Neural cell (in vitro differentiated cells): ENCODE results near the gene FILIP1. TPM values are rescaled to one million over a fixed set of nuclear protein-coding genes. Genes with fewer than 3 reads are reported as not detected.

Source experiments
- H2AFZ ChIP-seq: fragments of 200-600, 300-800 bp; sonication (generic), shearing (Covaris generic); 2 replicates; pipeline ENCODE4 v1.6.0; 2014; ENCODE audit warnings: low read depth, mild to moderate bottlenecking, antibody characterized with exemption, low read length, moderate library complexity
- H3F3A ChIP-seq: fragments of 200-600 bp; shearing (Covaris generic); 2 replicates; pipeline ENCODE4 v1.6.1; 2016; ENCODE audit warnings: mild to moderate bottlenecking, moderate library complexity, mixed read lengths, antibody characterized with exemption, low read length; ENCODE audit not compliant: insufficient read depth, poor library complexity, severe bottlenecking
- H3K27ac ChIP-seq: fragments of 200-600, 300-800 bp; sonication (generic), shearing (Covaris generic); 2 replicates; pipeline ENCODE4 v1.5.1; 2014; ENCODE audit warnings: mild to moderate bottlenecking, low read length, moderate library complexity
- H3K27me3 ChIP-seq: fragments of 300-800, 200-600 bp; sonication (generic), shearing (Covaris generic); 2 replicates; pipeline ENCODE4 v1.6.0; 2014; ENCODE audit warnings: mild to moderate bottlenecking, low read depth, low read length, moderate library complexity; ENCODE audit not compliant: insufficient read depth
- H3K36me3 ChIP-seq: fragments of 300-800, 200-600 bp; sonication (generic), shearing (Covaris generic); 2 replicates; pipeline ENCODE4 v1.5.1; 2014; ENCODE audit warnings: mild to moderate bottlenecking, antibody characterized with exemption, low read length, moderate library complexity; ENCODE audit not compliant: insufficient read depth
- H3K4me2 ChIP-seq: fragments of 300-800, 200-600 bp; sonication (generic), shearing (Covaris generic); 2 replicates; pipeline ENCODE4 v1.6.0; 2014; ENCODE audit warnings: mild to moderate bottlenecking, low read length
- H3K4me3 ChIP-seq: fragments of 300-800, 200-600 bp; sonication (generic), shearing (Covaris generic); 2 replicates; pipeline ENCODE4 v1.5.1; 2014; ENCODE audit warnings: mild to moderate bottlenecking, low read length, moderate library complexity
- H3K79me2 ChIP-seq: fragments of 200-600 bp; shearing (Covaris generic); replicated peaks from 2 replicates; pipeline ENCODE4 v1.6.0; 2014; ENCODE audit warnings: mild to moderate bottlenecking, low read length, moderate library complexity; ENCODE audit not compliant: insufficient read depth
- H3K9ac ChIP-seq: fragments of 300-800, 200-600 bp; sonication (generic), shearing (Covaris generic); 2 replicates; pipeline ENCODE4 v1.6.1; 2016; ENCODE audit warnings: mild to moderate bottlenecking, low read length, mixed read lengths
- H3K9me2 ChIP-seq: fragments of 200-600 bp; shearing (Covaris generic); 2 replicates; pipeline ENCODE4 v1.6.1; 2016; ENCODE audit warnings: mild to moderate bottlenecking, low read length, mixed read lengths; ENCODE audit not compliant: insufficient read depth
- H3K9me3 ChIP-seq: fragments of 200-600, 300-800 bp; sonication (generic), shearing (Covaris generic); 2 replicates; pipeline ENCODE4 v1.6.1; 2016; ENCODE audit warnings: mild to moderate bottlenecking, mixed run types, low read length, moderate library complexity, mixed read lengths
- H4K20me1 ChIP-seq: fragments of 200-600 bp; shearing (Covaris generic); 2 replicates; pipeline ENCODE4 v1.6.1; 2016; ENCODE audit warnings: mild to moderate bottlenecking, mixed run types; ENCODE audit not compliant: insufficient read depth
- EP300 ChIP-seq: fragments of 450-650 bp; conservative IDR thresholded peaks from 2 replicates; pipeline ENCODE4 v1.6.1; 2014; ENCODE audit warnings: antibody characterized with exemption, mild to moderate bottlenecking, moderate library complexity; ENCODE audit not compliant: poor library complexity, severe bottlenecking
- EZH2 ChIP-seq: fragments of 200-600, 300-800 bp; shearing (Covaris generic), sonication (generic); IDR thresholded peaks from 2 replicates; pipeline ENCODE4 v1.6.1; 2014; ENCODE audit warnings: antibody characterized with exemption, low read length, borderline replicate concordance, mild to moderate bottlenecking; ENCODE audit not compliant: insufficient read depth, poor library complexity, severe bottlenecking
- MXI1 ChIP-seq: fragments of 450-650 bp; conservative IDR thresholded peaks from 2 replicates; pipeline ENCODE4 v1.6.1; 2014; ENCODE audit warnings: antibody characterized with exemption, mild to moderate bottlenecking; ENCODE audit not compliant: poor library complexity, severe bottlenecking
- POLR2AphosphoS5 ChIP-seq: IDR thresholded peaks from 2 replicates; pipeline ENCODE4 v1.6.1; 2012
- RAD21 ChIP-seq: fragments of 450-650 bp; conservative IDR thresholded peaks from 2 replicates; pipeline ENCODE4 v1.6.1; 2014; ENCODE audit warnings: antibody characterized with exemption, mild to moderate bottlenecking, moderate library complexity
- SMC3 ChIP-seq: fragments of 450-650 bp; conservative IDR thresholded peaks from 2 replicates; pipeline ENCODE4 v1.6.1; 2014; ENCODE audit warnings: antibody characterized with exemption, mild to moderate bottlenecking, moderate library complexity; ENCODE audit not compliant: poor library complexity
- polyA plus RNA-seq: library from polyadenylated mRNA; depleted of rRNA; stranded (reverse); fragments of >200 nt; gene quantifications from 2 replicates; pipeline ENCODE4 v1.2.3, GENCODE V29; 2014
- TF ChIP-seq, protein P1 (sequence below): fragments of 450-650 bp; IDR thresholded peaks from 2 replicates; pipeline ENCODE4 v1.5.1; 2014; ENCODE audit warnings: antibody characterized with exemption, mild to moderate bottlenecking, moderate library complexity; ENCODE audit not compliant: poor library complexity, severe bottlenecking
- TF ChIP-seq, protein P2 (sequence below): IDR thresholded peaks from 2 replicates; pipeline ENCODE4 v1.6.1; 2012; ENCODE audit warnings: borderline replicate concordance

The FILIP1 gene
- polyA plus RNA-seq, 1 donor from 2014 or later = 1.4 TPM

DNA sequence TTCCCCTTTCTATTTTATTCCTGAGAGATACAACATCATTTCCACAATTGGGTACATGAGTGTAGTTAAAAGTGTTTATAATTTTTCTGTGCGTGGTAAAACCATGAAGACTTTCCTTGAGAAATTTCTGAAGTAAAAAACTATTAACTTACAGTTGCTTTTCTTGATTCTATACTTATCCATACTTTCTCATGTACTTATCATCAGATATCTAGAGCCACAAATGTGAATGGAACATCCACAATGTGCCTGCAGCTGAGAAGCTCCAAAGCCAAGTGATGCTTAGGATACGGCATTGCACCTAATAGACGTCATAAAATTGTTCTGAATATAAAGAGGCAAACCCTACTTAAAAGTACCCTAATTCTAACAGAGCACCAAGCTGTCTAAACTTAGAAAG, 2.9 kb downstream of the FILIP1 start:
- H4K20me1 ChIP-seq = no peaks in the 10 kb centered on the region
- H3K36me3 ChIP-seq = no peaks in the 10 kb centered on the region
- H3K79me2 ChIP-seq = no peaks in the 10 kb centered on the region
- no peak overlapping the region for H2AFZ ChIP-seq
- no peak overlapping the region for H3K4me2 ChIP-seq
- H3K9me2 ChIP-seq = no peaks in the 10 kb centered on the region
- H3K9me3 ChIP-seq = no peaks in the 10 kb centered on the region
- H3K27ac ChIP-seq = no peak overlapping the region
- H3K27me3 ChIP-seq = no peaks in the 10 kb centered on the region
- no peak overlapping the region for H3K9ac ChIP-seq
- H3K4me3 ChIP-seq = no peak overlapping the region
- H3F3A ChIP-seq = no peaks in the 10 kb centered on the region
- TF ChIP-seq POLR2AphosphoS5 (no peak), EP300 (no peak), MXI1 (no peak)

DNA sequence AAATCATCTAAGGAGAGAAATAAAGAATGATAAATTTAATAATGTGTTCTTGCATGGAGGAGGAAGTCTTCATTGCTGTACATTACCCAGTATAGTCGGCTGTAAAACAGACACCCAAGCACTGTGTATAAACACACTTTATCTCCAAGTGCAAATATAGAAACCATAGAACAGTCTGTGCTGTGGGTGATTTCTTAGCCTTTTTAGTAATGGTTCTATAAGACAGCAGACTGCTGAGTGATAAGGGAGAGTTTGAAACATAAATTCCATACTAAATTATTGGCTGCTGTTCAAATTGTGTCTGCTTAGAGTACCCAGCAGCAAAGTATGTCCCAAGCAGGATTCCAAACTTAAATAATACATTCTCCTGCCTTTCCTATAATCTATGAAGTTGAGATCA, 4.6 kb downstream of the FILIP1 start:
- H3K79me2 ChIP-seq = no peaks in the 10 kb centered on the region
- no peak overlapping the region for H3K9ac ChIP-seq
- no peaks in the 10 kb centered on the region for H3K9me3 ChIP-seq

More for the DNA sequence above, 4.6 kb downstream of the FILIP1 start:
- no peak overlapping the region for H3K4me3 ChIP-seq
- H4K20me1 ChIP-seq = no peaks in the 10 kb centered on the region
- H3F3A ChIP-seq = no peaks in the 10 kb centered on the region
- TF ChIP-seq EP300 (no peak), SMC3 (no peak), RAD21 (no peak), MXI1 (no peak), EZH2 (no peak), POLR2AphosphoS5 (no peak)
- TF ChIP-seq, protein P1, sequence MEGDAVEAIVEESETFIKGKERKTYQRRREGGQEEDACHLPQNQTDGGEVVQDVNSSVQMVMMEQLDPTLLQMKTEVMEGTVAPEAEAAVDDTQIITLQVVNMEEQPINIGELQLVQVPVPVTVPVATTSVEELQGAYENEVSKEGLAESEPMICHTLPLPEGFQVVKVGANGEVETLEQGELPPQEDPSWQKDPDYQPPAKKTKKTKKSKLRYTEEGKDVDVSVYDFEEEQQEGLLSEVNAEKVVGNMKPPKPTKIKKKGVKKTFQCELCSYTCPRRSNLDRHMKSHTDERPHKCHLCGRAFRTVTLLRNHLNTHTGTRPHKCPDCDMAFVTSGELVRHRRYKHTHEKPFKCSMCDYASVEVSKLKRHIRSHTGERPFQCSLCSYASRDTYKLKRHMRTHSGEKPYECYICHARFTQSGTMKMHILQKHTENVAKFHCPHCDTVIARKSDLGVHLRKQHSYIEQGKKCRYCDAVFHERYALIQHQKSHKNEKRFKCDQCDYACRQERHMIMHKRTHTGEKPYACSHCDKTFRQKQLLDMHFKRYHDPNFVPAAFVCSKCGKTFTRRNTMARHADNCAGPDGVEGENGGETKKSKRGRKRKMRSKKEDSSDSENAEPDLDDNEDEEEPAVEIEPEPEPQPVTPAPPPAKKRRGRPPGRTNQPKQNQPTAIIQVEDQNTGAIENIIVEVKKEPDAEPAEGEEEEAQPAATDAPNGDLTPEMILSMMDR = no peak
- TF ChIP-seq, protein P2, sequence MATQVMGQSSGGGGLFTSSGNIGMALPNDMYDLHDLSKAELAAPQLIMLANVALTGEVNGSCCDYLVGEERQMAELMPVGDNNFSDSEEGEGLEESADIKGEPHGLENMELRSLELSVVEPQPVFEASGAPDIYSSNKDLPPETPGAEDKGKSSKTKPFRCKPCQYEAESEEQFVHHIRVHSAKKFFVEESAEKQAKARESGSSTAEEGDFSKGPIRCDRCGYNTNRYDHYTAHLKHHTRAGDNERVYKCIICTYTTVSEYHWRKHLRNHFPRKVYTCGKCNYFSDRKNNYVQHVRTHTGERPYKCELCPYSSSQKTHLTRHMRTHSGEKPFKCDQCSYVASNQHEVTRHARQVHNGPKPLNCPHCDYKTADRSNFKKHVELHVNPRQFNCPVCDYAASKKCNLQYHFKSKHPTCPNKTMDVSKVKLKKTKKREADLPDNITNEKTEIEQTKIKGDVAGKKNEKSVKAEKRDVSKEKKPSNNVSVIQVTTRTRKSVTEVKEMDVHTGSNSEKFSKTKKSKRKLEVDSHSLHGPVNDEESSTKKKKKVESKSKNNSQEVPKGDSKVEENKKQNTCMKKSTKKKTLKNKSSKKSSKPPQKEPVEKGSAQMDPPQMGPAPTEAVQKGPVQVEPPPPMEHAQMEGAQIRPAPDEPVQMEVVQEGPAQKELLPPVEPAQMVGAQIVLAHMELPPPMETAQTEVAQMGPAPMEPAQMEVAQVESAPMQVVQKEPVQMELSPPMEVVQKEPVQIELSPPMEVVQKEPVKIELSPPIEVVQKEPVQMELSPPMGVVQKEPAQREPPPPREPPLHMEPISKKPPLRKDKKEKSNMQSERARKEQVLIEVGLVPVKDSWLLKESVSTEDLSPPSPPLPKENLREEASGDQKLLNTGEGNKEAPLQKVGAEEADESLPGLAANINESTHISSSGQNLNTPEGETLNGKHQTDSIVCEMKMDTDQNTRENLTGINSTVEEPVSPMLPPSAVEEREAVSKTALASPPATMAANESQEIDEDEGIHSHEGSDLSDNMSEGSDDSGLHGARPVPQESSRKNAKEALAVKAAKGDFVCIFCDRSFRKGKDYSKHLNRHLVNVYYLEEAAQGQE = no peak
- no peak overlapping the region for H3K4me2 ChIP-seq
- no peaks in the 10 kb centered on the region for H3K27me3 ChIP-seq
- H3K27ac ChIP-seq = no peak overlapping the region
- no peaks in the 10 kb centered on the region for H3K36me3 ChIP-seq
- H3K9me2 ChIP-seq = no peaks in the 10 kb centered on the region
- no peak overlapping the region for H2AFZ ChIP-seq
